Astrocyte of the spinal cord (primary cell): ENCODE measurements around the gene MYBBP1A.
A peak's percentile ranks its signal among the peaks of the same experiment; 100 is the strongest.
"Not testable (repeated sequence)": the region's sequence is repeated elsewhere in the genome, so short reads cannot be mapped to it uniquely, and the experiment has no call there.

Experiments
- DNase-seq: peaks from one replicate; pipeline ENCODE4 v3.0.0; 2011; ENCODE audit warnings: low read depth, low spot score
- H3K4me3 ChIP-seq: 2 replicates; pipeline ENCODE4 v1.5.1; 2011; ENCODE audit warnings: low read depth, mild to moderate bottlenecking, low read length, moderate library complexity
- CTCF ChIP-seq: IDR thresholded peaks from 2 replicates; pipeline ENCODE4 v1.5.1; 2012; ENCODE audit warnings: low read depth, mild to moderate bottlenecking, low read length, inconsistent platforms
- in situ Hi-C: cut with HindIII; loops from 2 replicates; pipeline ENCODE4 v1.10.0; 2017; ENCODE audit warnings: low sequenced_read_pairs

MYBBP1A gene

GRCh38 chr17:4583782-4584100, 28.6 kb upstream of the MYBBP1A start:
- no peak for DNase-seq
- peak; percentile 47 for TF ChIP-seq CTCF
- in situ Hi-C loops = no loop called here
- no peak overlapping the region for H3K4me3 ChIP-seq

DNA sequence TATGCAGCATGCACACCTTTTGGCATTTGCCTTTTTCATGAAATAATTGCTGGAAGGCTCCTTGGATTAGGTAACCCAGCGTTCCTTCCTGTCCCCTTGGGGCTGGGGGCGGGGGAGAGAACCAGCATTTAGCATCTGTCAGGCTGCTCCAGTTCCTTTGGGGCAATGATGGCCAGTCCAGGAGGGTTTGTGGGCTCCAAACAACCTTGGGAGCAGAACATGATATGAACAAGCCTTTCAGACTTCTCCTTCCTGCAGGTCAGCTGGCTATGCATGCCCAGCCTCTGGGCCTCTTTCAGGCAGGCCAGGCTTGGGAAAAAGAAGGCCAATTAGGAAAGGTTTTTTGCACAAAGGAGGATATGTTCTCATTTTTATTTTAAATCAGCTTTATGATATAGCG, 28.0 kb upstream of the MYBBP1A start:
- TF ChIP-seq CTCF = no peak
- no peak for DNase-seq
- no peak overlapping the region for H3K4me3 ChIP-seq
- in situ Hi-C loops = no loop called here

DNA sequence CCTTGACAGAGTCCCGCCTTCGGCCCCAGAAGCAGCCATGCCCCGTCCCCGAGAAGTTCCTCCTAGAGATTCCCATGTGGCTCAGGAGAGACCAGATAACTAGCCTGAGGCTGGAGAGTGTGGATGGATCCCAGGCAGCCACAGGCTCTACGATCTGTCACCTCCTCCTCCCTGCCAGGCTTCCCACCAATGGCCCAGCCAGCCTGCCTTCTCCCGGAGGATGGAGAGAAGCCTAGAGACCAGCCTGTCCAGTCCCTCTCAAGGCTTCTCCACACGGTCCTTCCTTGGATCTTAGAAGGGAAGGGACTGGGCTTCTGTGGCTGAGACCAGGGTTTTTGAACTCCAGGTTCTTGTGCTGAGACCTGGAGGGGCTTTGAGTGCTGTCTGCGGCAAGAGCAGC, 27.5 kb upstream of the MYBBP1A start:
- no peak for TF ChIP-seq CTCF
- in situ Hi-C loops = no loop called here
- no peak overlapping the region for H3K4me3 ChIP-seq
- no peak for DNase-seq

DNA sequence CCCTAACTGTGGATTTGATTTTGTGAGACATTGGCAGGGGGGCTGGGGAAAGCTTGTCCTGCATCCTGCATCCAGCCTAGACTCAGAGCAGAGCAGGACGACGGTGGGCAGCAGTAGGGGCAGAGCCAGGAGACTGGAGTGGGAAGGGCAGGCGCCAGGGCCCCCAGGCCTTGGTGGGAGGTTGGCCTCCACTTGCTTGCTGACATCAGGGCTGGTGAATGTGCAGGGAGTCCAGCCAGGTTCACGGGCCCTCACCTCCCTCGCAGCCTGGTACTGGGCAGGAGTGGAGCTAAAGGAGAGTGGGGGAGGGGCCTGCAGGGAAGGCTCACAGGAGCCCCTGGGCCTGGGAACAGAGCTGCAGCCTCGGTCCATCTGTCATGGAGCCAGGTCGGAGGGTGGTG, 26.9 kb upstream of the MYBBP1A start:
- no peak for TF ChIP-seq CTCF
- in situ Hi-C loops = no loop called here
- DNase-seq = no peak

GRCh38 chr17:4580291-4580690, 25.1 kb upstream of the MYBBP1A start:
- H3K4me3 ChIP-seq = no peak overlapping the region
- in situ Hi-C loops = no loop called here
- TF ChIP-seq CTCF = no peak
- DNase-seq = no peak

More for the DNA sequence above, 26.9 kb upstream of the MYBBP1A start:
- no peak overlapping the region for H3K4me3 ChIP-seq

- H3K4me3 ChIP-seq = no peak overlapping the region
- in situ Hi-C loops = no loop called here
- TF ChIP-seq CTCF = no peak
- no peak for DNase-seq
Measured at GRCh38 chr17:4579678-4580077, 24.5 kb upstream of the MYBBP1A start.

DNA sequence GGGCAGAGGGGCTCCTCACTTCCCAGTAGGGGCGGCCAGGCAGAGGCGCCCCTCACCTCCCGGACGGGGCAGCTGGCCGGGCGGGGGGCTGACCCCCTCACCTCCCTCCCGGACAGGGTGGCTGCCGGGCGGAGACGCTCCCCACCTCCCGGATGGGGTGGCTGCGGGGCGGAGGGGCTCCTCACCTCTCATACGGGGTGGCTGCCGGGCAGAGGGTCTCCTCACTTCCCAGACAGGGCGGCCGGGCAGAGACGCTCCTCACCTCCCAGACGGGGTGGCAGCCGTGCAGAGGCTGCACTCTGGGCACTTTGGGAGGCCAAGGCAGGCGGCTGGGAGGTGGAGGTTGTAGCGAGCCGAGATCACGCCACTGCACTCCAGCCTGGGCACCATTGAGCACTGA, 23.2 kb upstream of the MYBBP1A start:
- DNase-seq, in situ Hi-C loops, H3K4me3 ChIP-seq: not testable (repeated sequence)
